ENCODE results near the gene WDR49.

GRCh38 chr3:167657684-167658225 lies 4.0 kb upstream of the WDR49 start:
- TF ChIP-seq YY1 (IDR thresholded peaks at IDR 0.05; ENCODE audit: insufficient read depth, insufficient read length) (no peak), SUZ12 (IDR thresholded peaks at IDR 0.05; ENCODE audit: extremely low read depth, insufficient read depth, insufficient read length) (no peak)
